Left lung (tissue), 10 donors: Measurements from ENCODE around the gene ZSCAN18. TPM values are rescaled to one million over a fixed set of nuclear protein-coding genes. Genes with fewer than 3 reads are reported as not detected.
A peak's percentile ranks its signal among the peaks of the same experiment; 100 is the strongest.

ENCODE experiments used
- ATAC-seq: fragments of 200-7000 bp; cut with Tn5 transposase; one replicate; pipeline ENCODE4 v1.9.1; 2020; ENCODE audit warnings: moderate library complexity
- DNase-seq, 4 donors: peaks; one replicate each; pipeline ENCODE4 v3.0.0-alpha.2; 2013 to 2020
- H3K27ac ChIP-seq, 2 donors: fragments of 200-600 bp; sonication (generic) in 1 of 2; one replicate each; pipeline versions ENCODE4 v1.5.0 to v1.8.0; 2020 to 2021
- H3K27me3 ChIP-seq, 2 donors: fragments of 200-600 bp; sonication (generic) in 1 of 2; one replicate each; pipeline versions ENCODE4 v1.5.0 to v1.8.0; 2020 to 2021
- H3K36me3 ChIP-seq, 2 donors: fragments of 200-600 bp; sonication (generic) in 1 of 2; one replicate each; pipeline versions ENCODE4 v1.5.0 to v1.8.0; 2020 to 2021
- H3K4me1 ChIP-seq, 2 donors: fragments of 200-600 bp; one replicate each; pipeline ENCODE4 v1.8.0; 2021
- H3K4me3 ChIP-seq, 2 donors: fragments of 200-600 bp; sonication (generic) in 1 of 2; one replicate each; pipeline versions ENCODE4 v1.5.0 to v1.8.0; 2020 to 2021; ENCODE audit warnings: mild to moderate bottlenecking in 1 of 2
- H3K9me3 ChIP-seq, 2 donors: fragments of 200-600 bp; sonication (generic) in 1 of 2; one replicate each; pipeline versions ENCODE4 v1.5.0 to v1.8.0; 2020 to 2021
- intact Hi-C, 2 donors: fragments of 100-400 bp; cut with DNase I; formaldehyde crosslinking; loops; one replicate each; pipeline versions ENCODE4 v1.11.2 to v1.14.2; 2022
- polyA plus RNA-seq, 6 donors: library from polyadenylated mRNA; unstranded; fragments of 120-200 nt; gene quantifications; one replicate each; pipeline ENCODE4 v1.2.1, GENCODE V29; 2013; ENCODE audit not compliant: insufficient read length in 6 of 6
- total RNA-seq, 2 donors: library from RNA; stranded (reverse); fragmentation: NEBNext Ultra II Directional; extraction: Animal tissue kit (Norgen Biotek cat#: 25700); gene quantifications; one replicate each; pipeline ENCODE4 v1.2.1, GENCODE V29; 2021
- TF ChIP-seq, protein P1 (sequence below), 2 donors: fragments of 200-600 bp; sonication (generic) in 1 of 2; IDR thresholded peaks; one replicate each; pipeline versions ENCODE4 v1.5.0 to v1.8.0; 2021; ENCODE audit warnings: antibody characterized with exemption in 2 of 2
- donor health status: DM: no; HTN: yes; CAD: no.
- donor health status: DM: no; HTN: no; CAD: no.

The ZSCAN18 gene
- total and polyA plus RNA-seq, 8 donors: 32.7 to 91.1 (median 80.8) TPM

DNA sequence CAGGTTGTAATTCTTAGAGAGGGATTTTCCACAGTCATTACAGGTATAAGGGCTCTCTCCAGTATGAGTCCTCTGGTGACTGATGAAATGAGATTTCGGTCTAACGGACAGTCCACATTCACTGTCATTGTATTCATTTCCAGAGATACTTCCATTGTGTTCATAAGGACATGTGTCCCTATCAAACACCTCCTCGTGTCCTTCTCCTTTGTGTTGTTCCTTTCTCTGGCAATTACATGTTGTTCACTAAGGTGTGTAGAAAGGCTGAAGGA is 10.5 kb upstream of the ZSCAN18 start:
- Histone ChIP-seq H3K27ac (no peak overlapping the region), H3K9me3 (peaks cover 5 to 97% of the 10 kb centered on the region in 2 donors), H3K27me3 (no peaks in the 10 kb centered on the region), H3K4me1 (no peaks in the 10 kb centered on the region), H3K4me3 (no peak overlapping the region), H3K36me3 (no peaks in the 10 kb centered on the region)
- intact Hi-C loops: no loop called here
- TF ChIP-seq, protein P1, sequence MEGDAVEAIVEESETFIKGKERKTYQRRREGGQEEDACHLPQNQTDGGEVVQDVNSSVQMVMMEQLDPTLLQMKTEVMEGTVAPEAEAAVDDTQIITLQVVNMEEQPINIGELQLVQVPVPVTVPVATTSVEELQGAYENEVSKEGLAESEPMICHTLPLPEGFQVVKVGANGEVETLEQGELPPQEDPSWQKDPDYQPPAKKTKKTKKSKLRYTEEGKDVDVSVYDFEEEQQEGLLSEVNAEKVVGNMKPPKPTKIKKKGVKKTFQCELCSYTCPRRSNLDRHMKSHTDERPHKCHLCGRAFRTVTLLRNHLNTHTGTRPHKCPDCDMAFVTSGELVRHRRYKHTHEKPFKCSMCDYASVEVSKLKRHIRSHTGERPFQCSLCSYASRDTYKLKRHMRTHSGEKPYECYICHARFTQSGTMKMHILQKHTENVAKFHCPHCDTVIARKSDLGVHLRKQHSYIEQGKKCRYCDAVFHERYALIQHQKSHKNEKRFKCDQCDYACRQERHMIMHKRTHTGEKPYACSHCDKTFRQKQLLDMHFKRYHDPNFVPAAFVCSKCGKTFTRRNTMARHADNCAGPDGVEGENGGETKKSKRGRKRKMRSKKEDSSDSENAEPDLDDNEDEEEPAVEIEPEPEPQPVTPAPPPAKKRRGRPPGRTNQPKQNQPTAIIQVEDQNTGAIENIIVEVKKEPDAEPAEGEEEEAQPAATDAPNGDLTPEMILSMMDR (IDR thresholded peaks at IDR 0.05): no peak
- DNase-seq (no peak), ATAC-seq (no peak)

DNA sequence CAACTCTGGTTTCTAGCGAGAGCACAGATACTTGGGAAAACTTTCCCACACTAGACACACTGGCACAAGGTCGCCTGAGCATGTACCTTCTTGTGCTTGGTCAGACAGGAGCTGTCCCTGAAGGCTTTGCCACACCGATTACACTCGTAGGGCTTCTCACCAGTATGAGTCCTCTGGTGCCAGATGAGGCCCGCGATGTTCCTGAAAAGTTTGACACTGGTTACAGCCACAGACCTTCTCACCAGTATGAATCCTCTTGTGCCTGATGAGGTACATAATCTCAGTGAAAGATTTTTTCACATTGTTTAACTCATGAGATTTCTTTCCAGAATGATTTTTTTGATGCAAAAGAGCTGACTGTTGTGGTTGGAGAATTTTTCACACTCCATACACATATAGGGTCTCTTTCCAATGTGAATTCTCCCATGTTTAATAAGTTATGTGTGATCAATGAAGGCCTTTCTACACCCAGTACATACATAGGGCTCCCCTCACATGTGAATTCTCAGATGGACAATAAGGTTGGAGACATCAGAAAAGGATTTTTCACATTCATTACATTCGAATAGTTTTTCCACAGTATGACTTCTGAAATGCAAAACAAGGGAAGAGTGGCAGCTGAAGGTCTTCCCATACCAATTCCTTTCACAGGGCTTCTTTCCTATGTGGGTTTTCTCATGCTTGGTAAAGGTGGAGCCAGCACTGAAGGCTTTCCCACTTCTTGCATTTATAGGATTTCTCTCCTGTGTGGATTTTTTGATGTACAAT is 9.9 kb upstream of the ZSCAN18 start:
- Histone ChIP-seq H3K4me1 (no peaks in the 10 kb centered on the region), H3K36me3 (no peaks in the 10 kb centered on the region), H3K27ac (no peak overlapping the region), H3K27me3 (no peaks in the 10 kb centered on the region), H3K9me3 (peaks cover 5 to 97% of the 10 kb centered on the region in 2 donors), H3K4me3 (no peak overlapping the region)
- no peak for DNase-seq
- no peak for ATAC-seq
- TF ChIP-seq, protein P1 (IDR thresholded peaks at IDR 0.05): no peak
- intact Hi-C loops: no loop called here

DNA sequence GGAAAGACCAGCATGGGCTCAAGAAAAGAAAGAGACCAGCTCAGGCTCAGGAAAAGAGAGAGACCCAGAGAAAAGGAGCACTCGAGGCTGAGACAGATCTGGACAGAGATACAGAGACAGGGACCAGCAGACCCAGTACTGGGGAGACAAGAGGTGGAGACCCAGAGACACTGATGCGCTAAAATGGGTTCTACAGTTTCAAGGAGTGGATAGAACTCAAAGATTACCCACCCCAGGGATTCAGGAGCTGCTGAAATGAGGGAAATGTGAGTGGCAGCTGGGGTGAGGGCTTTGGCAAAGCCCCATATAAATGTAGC is 609 bp upstream of the ZSCAN18 start:
- DNase-seq: peak in 1 of 4 donors; percentile 34
- peaks cover 3 to 8% of the 10 kb centered on the region in 2 donors for H3K4me1 ChIP-seq
- peaks cover 0 to 3% of the 10 kb centered on the region in 2 donors for H3K36me3 ChIP-seq
- TF ChIP-seq, protein P1 (IDR thresholded peaks at IDR 0.05): no peak
- peaks cover 0 to 73% of the 10 kb centered on the region in 2 donors for H3K9me3 ChIP-seq
- H3K4me3 ChIP-seq: peak overlapping the region; percentile 65 to 95
- peak; percentile 17 for ATAC-seq
- peak overlapping the region; percentile 95 to 98 for H3K27ac ChIP-seq
- intact Hi-C loops: no loop called here
- no peaks in the 10 kb centered on the region for H3K27me3 ChIP-seq

DNA sequence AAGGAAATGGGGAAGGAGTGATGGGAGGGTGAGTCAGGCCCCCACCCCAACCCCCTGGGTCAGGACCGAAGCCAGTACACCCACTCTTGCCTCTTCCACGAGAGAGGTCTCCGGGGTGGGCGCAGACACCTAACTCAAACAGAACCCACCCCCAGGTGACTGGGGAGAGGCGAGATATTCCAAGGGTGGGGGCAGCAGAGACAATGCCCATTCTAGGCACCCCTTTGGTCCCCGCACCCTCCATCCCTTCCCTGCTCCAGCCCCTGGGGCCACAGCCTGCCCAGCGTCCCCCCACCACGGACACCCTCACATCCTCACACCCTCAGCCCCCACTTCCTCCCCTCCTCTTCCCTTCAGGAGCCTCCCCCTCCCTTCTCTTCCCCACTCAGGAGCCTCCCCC is 682 bp downstream of the ZSCAN18 start:
- TF ChIP-seq, protein P1 (IDR thresholded peaks at IDR 0.05): no peak
- Histone ChIP-seq H3K36me3 (peaks cover 0 to 4% of the 10 kb centered on the region in 2 donors), H3K27ac (peak overlapping the region in 1 of 2 donors; percentile 98), H3K4me1 (peaks cover 3 to 8% of the 10 kb centered on the region in 2 donors), H3K27me3 (no peaks in the 10 kb centered on the region), H3K4me3 (peak overlapping the region; percentile 65 to 95), H3K9me3 (peaks cover 0 to 72% of the 10 kb centered on the region in 2 donors)
- DNase-seq: peak in 1 of 4 donors; percentile 54
- ATAC-seq: no peak
- intact Hi-C loops: no loop called here

DNA sequence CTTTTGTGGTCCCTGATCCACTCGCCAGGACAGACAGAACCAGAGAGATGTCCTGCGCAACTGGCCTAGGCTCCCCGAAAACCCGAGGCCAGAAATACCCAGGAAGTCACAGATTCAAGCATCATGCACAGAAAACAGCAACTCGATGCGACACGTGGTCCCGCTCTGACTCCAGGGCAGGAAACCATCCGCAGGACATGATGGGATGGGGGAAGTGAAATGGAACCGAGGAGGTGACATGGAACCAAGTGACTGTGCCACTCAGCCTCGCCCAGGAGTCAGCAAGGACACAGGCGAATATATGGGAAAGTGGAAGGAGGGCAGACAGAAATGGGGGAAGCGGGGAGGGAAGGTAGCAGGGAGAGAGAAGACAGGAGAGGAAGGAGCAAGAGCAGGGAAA is 1.1 kb downstream of the ZSCAN18 start:
- TF ChIP-seq, protein P1 (IDR thresholded peaks at IDR 0.05): no peak
- no peak for ATAC-seq
- H3K9me3 ChIP-seq: peaks cover 0 to 72% of the 10 kb centered on the region in 2 donors
- no peak for DNase-seq
- H3K36me3 ChIP-seq: peaks cover 0 to 9% of the 10 kb centered on the region in 2 donors
- no peak overlapping the region for H3K4me3 ChIP-seq
- H3K4me1 ChIP-seq: peaks cover 3 to 8% of the 10 kb centered on the region in 2 donors
- peak overlapping the region in 1 of 2 donors; percentile 98 for H3K27ac ChIP-seq
- H3K27me3 ChIP-seq: no peaks in the 10 kb centered on the region
- intact Hi-C loops: no loop called here
